A673 (cell line): ENCODE results near the gene MROH9. TPM values are rescaled to one million over a fixed set of nuclear protein-coding genes. Genes with fewer than 3 reads are reported as not detected.

Experiments used
- BruUV-seq: library from RNA; stranded (reverse); fragments of 400-500 nt; replicated peaks from 2 replicates; lab custom pipeline; 2021; lab: Mats Ljungman, UMichigan
- CTCF ChIA-PET: fragments of 300-600 bp; sonication (Branson Sonifier 250); formaldehyde crosslinking; loops from one replicate; lab custom pipeline; 2022; ENCODE audit warnings: antibody characterized with exemption; lab: Charles Lee
- POLR2A ChIA-PET: fragments of 300-600 bp; sonication (Branson Sonifier 250); formaldehyde crosslinking; loops from one replicate; lab custom pipeline; 2022; ENCODE audit warnings: antibody characterized with exemption; ENCODE audit not compliant: low non-redundant PET; lab: Charles Lee
- DNase-seq: peaks from one replicate; pipeline ENCODE4 v3.0.0-alpha.2; 2015; ENCODE audit warnings: low spot score
- H3K27ac ChIP-seq: fragments of 200-600 bp; sonication (generic); 2 replicates; pipeline ENCODE4 v1.5.1; 2016; ENCODE audit warnings: mixed run types, low read depth, mild to moderate bottlenecking, mixed read lengths, antibody characterized with exemption, low read length; ENCODE audit not compliant: poor library complexity, severe bottlenecking
- H3K27me3 ChIP-seq: fragments of 200-600 bp; sonication (generic); replicated peaks from 2 replicates; pipeline ENCODE4 v1.6.1; 2017; ENCODE audit warnings: mixed run types, low read depth, mild to moderate bottlenecking, mixed read lengths, antibody characterized with exemption, low read length; ENCODE audit not compliant: insufficient read depth, poor library complexity
- H3K36me3 ChIP-seq: fragments of 200-600 bp; sonication (generic); 2 replicates; pipeline ENCODE4 v1.6.1; 2016; ENCODE audit warnings: mixed run types, mild to moderate bottlenecking, mixed read lengths, antibody characterized with exemption, low read length; ENCODE audit not compliant: insufficient read depth, poor library complexity, severe bottlenecking
- H3K4me1 ChIP-seq: fragments of 200-600 bp; sonication (generic); 2 replicates; pipeline ENCODE4 v1.6.1; 2017; ENCODE audit warnings: mixed run types, mild to moderate bottlenecking, mixed read lengths, antibody characterized with exemption, low read length; ENCODE audit not compliant: insufficient read depth, poor library complexity, severe bottlenecking
- H3K4me3 ChIP-seq: fragments of 200-600 bp; sonication (generic); 2 replicates; pipeline ENCODE4 v1.5.1; 2016; ENCODE audit warnings: low read depth, mixed run types, mild to moderate bottlenecking, mixed read lengths, low read length; ENCODE audit not compliant: poor library complexity, severe bottlenecking
- H3K9me3 ChIP-seq: fragments of 200-600 bp; sonication (generic); 2 replicates; pipeline ENCODE4 v1.6.1; 2016; ENCODE audit warnings: mixed run types, low read depth, mild to moderate bottlenecking, mixed read lengths, antibody characterized with exemption, low read length; ENCODE audit not compliant: poor library complexity, severe bottlenecking
- CTCF ChIP-seq: fragments of 300-800, 200-600 bp; sonication (generic); conservative IDR thresholded peaks from 2 replicates; pipeline ENCODE4 v1.5.1; 2017; ENCODE audit warnings: low read depth, mild to moderate bottlenecking, antibody characterized with exemption, low read length, moderate library complexity, mixed read lengths
- EZH2 ChIP-seq: fragments of 200-600 bp; sonication (generic); IDR thresholded peaks from 2 replicates; pipeline ENCODE4 v1.6.1; 2017; ENCODE audit warnings: borderline replicate concordance, low read depth, mild to moderate bottlenecking, mixed read lengths, antibody characterized with exemption, low read length; ENCODE audit not compliant: poor library complexity, severe bottlenecking
- intact Hi-C: fragments of 100-400 bp; cut with micrococcal nuclease; formaldehyde crosslinking; loops from one replicate; pipeline ENCODE4 v1.10.0; 2022; ENCODE audit not compliant: unreplicated experiment
- total RNA-seq: library from RNA; stranded (reverse); gene quantifications from 2 replicates; pipeline ENCODE4 v1.2.3, GENCODE V29; 2021

MROH9 gene
- total RNA-seq, 1 experiment from 2014 or later: not detected

- H3K36me3 ChIP-seq: no peaks in the 10 kb centered on the region
- TF ChIP-seq EZH2 (no peak), CTCF (no peak)
- no peak overlapping the region for H3K4me3 ChIP-seq
- POLR2A ChIA-PET: no interaction called here
- H3K9me3 ChIP-seq: no peaks in the 10 kb centered on the region
- BruUV-seq: no TSS peak
- no peak overlapping the region for H3K27ac ChIP-seq
- intact Hi-C loops: no loop called here
- no peaks in the 10 kb centered on the region for H3K27me3 ChIP-seq
- CTCF ChIA-PET: no interaction called here
- H3K4me1 ChIP-seq: no peaks in the 10 kb centered on the region
- no peak for DNase-seq
Observed at GRCh38 chr1:171019971-171020370, 84.6 kb downstream of the MROH9 start.

GRCh38 chr1:171032822-171033702 is 97.7 kb downstream of the MROH9 start:
- no peak for TF ChIP-seq EZH2
- H3K4me3 ChIP-seq: no peak overlapping the region
- H3K27ac ChIP-seq: no peak overlapping the region
- no peak for DNase-seq
- CTCF ChIA-PET: no interaction called here
- POLR2A ChIA-PET: no interaction called here
- no peaks in the 10 kb centered on the region for H3K27me3 ChIP-seq
- no peaks in the 10 kb centered on the region for H3K9me3 ChIP-seq
- intact Hi-C loops: no loop called here
- H3K36me3 ChIP-seq: no peaks in the 10 kb centered on the region
- no peaks in the 10 kb centered on the region for H3K4me1 ChIP-seq
- BruUV-seq: no TSS peak

- intact Hi-C loops: no loop called here
- no peak overlapping the region for H3K4me3 ChIP-seq
- H3K27me3 ChIP-seq: no peaks in the 10 kb centered on the region
- no peak overlapping the region for H3K27ac ChIP-seq
- no peak for TF ChIP-seq CTCF
- no peak for TF ChIP-seq EZH2
- H3K9me3 ChIP-seq: no peaks in the 10 kb centered on the region
- POLR2A ChIA-PET: no interaction called here
- no TSS peak for BruUV-seq
- no peaks in the 10 kb centered on the region for H3K36me3 ChIP-seq
- DNase-seq: no peak
- no peaks in the 10 kb centered on the region for H3K4me1 ChIP-seq
- CTCF ChIA-PET: no interaction called here
Observed at GRCh38 chr1:171037626-171038025, 102.3 kb downstream of the MROH9 start.
